Keratinocyte (primary cell): ENCODE data around the gene MYO10. TPM values are rescaled to one million over a fixed set of nuclear protein-coding genes. Genes with fewer than 3 reads are reported as not detected.
A peak's percentile ranks its signal among the peaks of the same experiment; 100 is the strongest.

Source experiments
- DNase-seq: peaks from one replicate; pipeline ENCODE4 v3.0.0-alpha.2; 2011; ENCODE audit warnings: low read depth, missing footprints, low spot score
- FAIRE-seq: peaks from 2 replicates; lab custom pipeline; 2011; peaks lifted over from hg19 to GRCh38; lab: Jason Lieb, UNC
- H2AFZ ChIP-seq: 2 replicates; pipeline ENCODE4 v1.6.0; 2012; ENCODE audit warnings: low read length, control low read depth, inconsistent platforms; ENCODE audit not compliant: control insufficient read depth
- H3K27ac ChIP-seq: 2 replicates; pipeline ENCODE4 v1.5.1; 2011; ENCODE audit warnings: low read length; ENCODE audit not compliant: control insufficient read depth, insufficient read depth
- H3K27me3 ChIP-seq: 3 replicates; pipeline ENCODE4 v1.6.0; 2011; ENCODE audit warnings: low read length; ENCODE audit not compliant: control insufficient read depth, insufficient read depth; ENCODE audit errors: extremely low read depth
- H3K36me3 ChIP-seq, 2 experiments: 2 replicates in 1 of 2; 3 replicates in 1 of 2; pipeline ENCODE4 v1.5.1; 2011; ENCODE audit warnings: low read length in 2 of 2, mild to moderate bottlenecking in 1 of 2; ENCODE audit not compliant: control insufficient read depth in 2 of 2, insufficient read depth in 2 of 2; ENCODE audit errors: extremely low read depth in 1 of 2
- H3K4me1 ChIP-seq: 3 replicates; pipeline ENCODE4 v1.5.1; 2011; ENCODE audit warnings: low read length; ENCODE audit not compliant: control insufficient read depth, insufficient read depth; ENCODE audit errors: extremely low read depth
- H3K4me2 ChIP-seq: 3 replicates; pipeline ENCODE4 v1.6.0; 2011; ENCODE audit warnings: low read depth, low read length; ENCODE audit not compliant: control insufficient read depth, insufficient read depth; ENCODE audit errors: extremely low read depth
- H3K4me3 ChIP-seq, 3 experiments: fragments of 200-600 bp in 1 of 3; sonication (generic) in 1 of 3; 2 replicates in 2 of 3; 3 replicates in 1 of 3; pipeline ENCODE4 v1.5.1; 2011 to 2016; ENCODE audit warnings: low read length in 3 of 3, mild to moderate bottlenecking in 3 of 3, control low read depth in 2 of 3, inconsistent platforms in 1 of 3, low read depth in 1 of 3, mixed read lengths in 1 of 3, mixed run types in 1 of 3, moderate library complexity in 1 of 3; ENCODE audit not compliant: control insufficient read depth in 2 of 3, insufficient read depth in 2 of 3; ENCODE audit errors: extremely low read depth in 1 of 3
- H3K79me2 ChIP-seq: 2 replicates; pipeline ENCODE4 v1.6.0; 2012; ENCODE audit warnings: low read length; ENCODE audit not compliant: control insufficient read depth, insufficient read depth
- H3K9ac ChIP-seq: 3 replicates; pipeline ENCODE4 v1.6.0; 2011; ENCODE audit warnings: low read length; ENCODE audit not compliant: control insufficient read depth, insufficient read depth; ENCODE audit errors: extremely low read depth
- H3K9me1 ChIP-seq: 3 replicates; pipeline ENCODE4 v1.6.0; 2011; ENCODE audit warnings: low read length; ENCODE audit not compliant: control insufficient read depth, insufficient read depth; ENCODE audit errors: extremely low read depth
- H3K9me3 ChIP-seq: 2 replicates; pipeline ENCODE4 v1.5.1; 2012; ENCODE audit warnings: low read depth, low read length; ENCODE audit not compliant: control insufficient read depth
- H4K20me1 ChIP-seq: 3 replicates; pipeline ENCODE4 v1.6.0; 2011; ENCODE audit warnings: low read length; ENCODE audit not compliant: control insufficient read depth, insufficient read depth; ENCODE audit errors: extremely low read depth
- EZH2 ChIP-seq: IDR thresholded peaks from one replicate; pipeline ENCODE4 v1.6.1; 2012; ENCODE audit warnings: inconsistent platforms, mild to moderate bottlenecking, low read length, moderate library complexity
- dilution Hi-C: fragments of 300-500 bp; cut with MboI; formaldehyde crosslinking; loops from one replicate; pipeline ENCODE4 v1.7.0; 2020; ENCODE audit warnings: low sequenced_read_pairs; ENCODE audit not compliant: extremely low pct_ligation_motif_present
- polyA plus RNA-seq, 5 experiments: library from polyadenylated mRNA; depleted of rRNA in 3 of 5; stranded (reverse) in 3 of 5; stranded (forward) in 1 of 5; unstranded in 1 of 5; fragments of >200 nt; gene quantifications; 1 replicate in 1 of 5; 2 replicates in 3 of 5; 3 replicates in 1 of 5; pipeline versions ENCODE4 v1.2.1 to v1.2.3, GENCODE V29; 2011 to 2012; ENCODE audit warnings: missing spikeins in 2 of 5, low read depth in 1 of 5, low replicate concordance in 1 of 5
- TF ChIP-seq, protein P1 (sequence below), 3 experiments: IDR thresholded peaks in 1 of 3; conservative IDR thresholded peaks in 1 of 3; optimal IDR thresholded peaks in 1 of 3; 2 replicates in 2 of 3; 3 replicates in 1 of 3; pipeline versions ENCODE3 to v1.5.1; 2011; ENCODE audit warnings: low read length in 3 of 3, mild to moderate bottlenecking in 3 of 3, moderate library complexity in 2 of 3, control low read depth in 1 of 3, inconsistent platforms in 1 of 3; ENCODE audit not compliant: insufficient read depth in 2 of 3; ENCODE audit errors: extremely low read depth in 1 of 3

The MYO10 gene
- polyA plus RNA-seq, 1 donor (not counting 4 experiments of a cell fraction or from before 2014, with no cell fraction given): 22.0 TPM

- Histone ChIP-seq H3K4me1 (peaks cover 23% of the 10 kb centered on the region), H4K20me1 (peaks cover 15% of the 10 kb centered on the region), H3K36me3 (peaks cover 2 to 11% of the 10 kb centered on the region in 2 experiments), H3K9me1 (peaks cover 4% of the 10 kb centered on the region), H3K27me3 (no peaks in the 10 kb centered on the region), H2AFZ (no peak overlapping the region), H3K9me3 (no peaks in the 10 kb centered on the region), H3K9ac (no peak overlapping the region), H3K79me2 (peaks cover 76% of the 10 kb centered on the region), H3K4me2 (peak overlapping the region; percentile 3), H3K27ac (peak overlapping the region; percentile 29), H3K4me3 (no peak overlapping the region)
- dilution Hi-C loops: no loop called here
- DNase-seq (no peak), FAIRE-seq (no peak)
- TF ChIP-seq, protein P1, sequence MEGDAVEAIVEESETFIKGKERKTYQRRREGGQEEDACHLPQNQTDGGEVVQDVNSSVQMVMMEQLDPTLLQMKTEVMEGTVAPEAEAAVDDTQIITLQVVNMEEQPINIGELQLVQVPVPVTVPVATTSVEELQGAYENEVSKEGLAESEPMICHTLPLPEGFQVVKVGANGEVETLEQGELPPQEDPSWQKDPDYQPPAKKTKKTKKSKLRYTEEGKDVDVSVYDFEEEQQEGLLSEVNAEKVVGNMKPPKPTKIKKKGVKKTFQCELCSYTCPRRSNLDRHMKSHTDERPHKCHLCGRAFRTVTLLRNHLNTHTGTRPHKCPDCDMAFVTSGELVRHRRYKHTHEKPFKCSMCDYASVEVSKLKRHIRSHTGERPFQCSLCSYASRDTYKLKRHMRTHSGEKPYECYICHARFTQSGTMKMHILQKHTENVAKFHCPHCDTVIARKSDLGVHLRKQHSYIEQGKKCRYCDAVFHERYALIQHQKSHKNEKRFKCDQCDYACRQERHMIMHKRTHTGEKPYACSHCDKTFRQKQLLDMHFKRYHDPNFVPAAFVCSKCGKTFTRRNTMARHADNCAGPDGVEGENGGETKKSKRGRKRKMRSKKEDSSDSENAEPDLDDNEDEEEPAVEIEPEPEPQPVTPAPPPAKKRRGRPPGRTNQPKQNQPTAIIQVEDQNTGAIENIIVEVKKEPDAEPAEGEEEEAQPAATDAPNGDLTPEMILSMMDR (optimal IDR thresholded peaks at IDR 0.05 in 1 of 3, IDR thresholded peaks at IDR 0.05 in 1 of 3, conservative IDR thresholded peaks at IDR 0.05 in 1 of 3; ENCODE audit: extremely low read depth in 1 of 3, insufficient read depth in 2 of 3, low read length in 3 of 3): no peak
- TF ChIP-seq EZH2: no peak
Observed at GRCh38 chr5:16855898-16856297, 80.2 kb downstream of the MYO10 start.

DNA sequence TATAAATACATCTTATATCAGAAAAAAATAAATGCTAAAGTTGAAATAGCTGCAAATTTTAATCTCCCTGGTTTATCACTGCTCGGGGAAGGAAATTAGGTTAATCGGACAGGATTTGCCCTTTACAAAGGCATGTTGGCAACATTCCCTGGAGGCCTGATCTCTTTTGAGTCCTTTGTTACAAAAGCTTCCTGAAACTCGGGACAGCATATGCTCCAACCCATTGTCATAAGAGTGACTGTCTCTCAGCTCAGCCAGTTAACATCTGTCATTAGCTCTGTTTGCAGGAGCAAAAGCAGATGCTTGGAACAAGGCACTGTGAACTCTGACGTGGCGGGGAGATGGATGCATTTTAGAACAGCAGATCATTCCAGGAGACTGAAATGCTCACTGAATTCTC, 80.6 kb downstream of the MYO10 start:
- H3K9me3 ChIP-seq: no peaks in the 10 kb centered on the region
- peaks cover 23% of the 10 kb centered on the region for H3K4me1 ChIP-seq
- peaks cover 2 to 11% of the 10 kb centered on the region in 2 experiments for H3K36me3 ChIP-seq
- H3K9me1 ChIP-seq: peaks cover 4% of the 10 kb centered on the region
- no peak overlapping the region for H3K4me3 ChIP-seq
- FAIRE-seq (no peak), DNase-seq (no peak)
- no peak overlapping the region for H3K9ac ChIP-seq
- H3K4me2 ChIP-seq: no peak overlapping the region
- no peak overlapping the region for H3K27ac ChIP-seq
- no peak overlapping the region for H2AFZ ChIP-seq
- H3K27me3 ChIP-seq: no peaks in the 10 kb centered on the region
- H3K79me2 ChIP-seq: peaks cover 75% of the 10 kb centered on the region
- TF ChIP-seq EZH2: no peak
- dilution Hi-C loops: no loop called here
- peaks cover 15% of the 10 kb centered on the region for H4K20me1 ChIP-seq

- dilution Hi-C loops: no loop called here
- H4K20me1 ChIP-seq: peaks cover 15% of the 10 kb centered on the region
- no peaks in the 10 kb centered on the region for H3K9me3 ChIP-seq
- H3K27me3 ChIP-seq: no peaks in the 10 kb centered on the region
- H3K36me3 ChIP-seq: peaks cover 2 to 10% of the 10 kb centered on the region in 2 experiments
- no peak overlapping the region for H3K4me3 ChIP-seq
- no peak overlapping the region for H3K9ac ChIP-seq
- peaks cover 71% of the 10 kb centered on the region for H3K79me2 ChIP-seq
- no peak for TF ChIP-seq EZH2
- TF ChIP-seq, protein P1 (optimal IDR thresholded peaks at IDR 0.05 in 1 of 3, IDR thresholded peaks at IDR 0.05 in 1 of 3, conservative IDR thresholded peaks at IDR 0.05 in 1 of 3; ENCODE audit: extremely low read depth in 1 of 3, insufficient read depth in 2 of 3, low read length in 3 of 3): no peak
- no peak overlapping the region for H3K27ac ChIP-seq
- FAIRE-seq: no peak
- peaks cover 23% of the 10 kb centered on the region for H3K4me1 ChIP-seq
- H2AFZ ChIP-seq: no peak overlapping the region
- peaks cover 4% of the 10 kb centered on the region for H3K9me1 ChIP-seq
- no peak for DNase-seq
- H3K4me2 ChIP-seq: no peak overlapping the region
Observed at GRCh38 chr5:16854351-16854750, 81.7 kb downstream of the MYO10 start.
